Keratinocyte (primary cell): ENCODE measurements around the gene NXN. TPM values are rescaled to one million over a fixed set of nuclear protein-coding genes. Genes with fewer than 3 reads are reported as not detected.
"Not testable (repeated sequence)": the region's sequence is repeated elsewhere in the genome, so short reads cannot be mapped to it uniquely, and the experiment has no call there.

Experiments
- DNase-seq: peaks from one replicate; pipeline ENCODE4 v3.0.0-alpha.2; 2011; ENCODE audit warnings: low read depth, missing footprints, low spot score
- FAIRE-seq: peaks from 2 replicates; lab custom pipeline; 2011; peaks lifted over from hg19 to GRCh38; lab: Jason Lieb, UNC
- H2AFZ ChIP-seq: 2 replicates; pipeline ENCODE4 v1.6.0; 2012; ENCODE audit warnings: low read length, control low read depth, inconsistent platforms; ENCODE audit not compliant: control insufficient read depth
- H3K27ac ChIP-seq: 2 replicates; pipeline ENCODE4 v1.5.1; 2011; ENCODE audit warnings: low read length; ENCODE audit not compliant: control insufficient read depth, insufficient read depth
- H3K27me3 ChIP-seq: 3 replicates; pipeline ENCODE4 v1.6.0; 2011; ENCODE audit warnings: low read length; ENCODE audit not compliant: control insufficient read depth, insufficient read depth; ENCODE audit errors: extremely low read depth
- H3K36me3 ChIP-seq, 2 experiments: 2 replicates in 1 of 2; 3 replicates in 1 of 2; pipeline ENCODE4 v1.5.1; 2011; ENCODE audit warnings: low read length in 2 of 2, mild to moderate bottlenecking in 1 of 2; ENCODE audit not compliant: control insufficient read depth in 2 of 2, insufficient read depth in 2 of 2; ENCODE audit errors: extremely low read depth in 1 of 2
- H3K4me1 ChIP-seq: 3 replicates; pipeline ENCODE4 v1.5.1; 2011; ENCODE audit warnings: low read length; ENCODE audit not compliant: control insufficient read depth, insufficient read depth; ENCODE audit errors: extremely low read depth
- H3K4me2 ChIP-seq: 3 replicates; pipeline ENCODE4 v1.6.0; 2011; ENCODE audit warnings: low read depth, low read length; ENCODE audit not compliant: control insufficient read depth, insufficient read depth; ENCODE audit errors: extremely low read depth
- H3K4me3 ChIP-seq, 3 experiments: fragments of 200-600 bp in 1 of 3; sonication (generic) in 1 of 3; 2 replicates in 2 of 3; 3 replicates in 1 of 3; pipeline ENCODE4 v1.5.1; 2011 to 2016; ENCODE audit warnings: low read length in 3 of 3, mild to moderate bottlenecking in 3 of 3, control low read depth in 2 of 3, inconsistent platforms in 1 of 3, low read depth in 1 of 3, mixed read lengths in 1 of 3, mixed run types in 1 of 3, moderate library complexity in 1 of 3; ENCODE audit not compliant: control insufficient read depth in 2 of 3, insufficient read depth in 2 of 3; ENCODE audit errors: extremely low read depth in 1 of 3
- H3K79me2 ChIP-seq: 2 replicates; pipeline ENCODE4 v1.6.0; 2012; ENCODE audit warnings: low read length; ENCODE audit not compliant: control insufficient read depth, insufficient read depth
- H3K9ac ChIP-seq: 3 replicates; pipeline ENCODE4 v1.6.0; 2011; ENCODE audit warnings: low read length; ENCODE audit not compliant: control insufficient read depth, insufficient read depth; ENCODE audit errors: extremely low read depth
- H3K9me1 ChIP-seq: 3 replicates; pipeline ENCODE4 v1.6.0; 2011; ENCODE audit warnings: low read length; ENCODE audit not compliant: control insufficient read depth, insufficient read depth; ENCODE audit errors: extremely low read depth
- H3K9me3 ChIP-seq: 2 replicates; pipeline ENCODE4 v1.5.1; 2012; ENCODE audit warnings: low read depth, low read length; ENCODE audit not compliant: control insufficient read depth
- H4K20me1 ChIP-seq: 3 replicates; pipeline ENCODE4 v1.6.0; 2011; ENCODE audit warnings: low read length; ENCODE audit not compliant: control insufficient read depth, insufficient read depth; ENCODE audit errors: extremely low read depth
- EZH2 ChIP-seq: IDR thresholded peaks from one replicate; pipeline ENCODE4 v1.6.1; 2012; ENCODE audit warnings: inconsistent platforms, mild to moderate bottlenecking, low read length, moderate library complexity
- dilution Hi-C: fragments of 300-500 bp; cut with MboI; formaldehyde crosslinking; loops from one replicate; pipeline ENCODE4 v1.7.0; 2020; ENCODE audit warnings: low sequenced_read_pairs; ENCODE audit not compliant: extremely low pct_ligation_motif_present
- polyA plus RNA-seq, 5 experiments: library from polyadenylated mRNA; depleted of rRNA in 3 of 5; stranded (reverse) in 3 of 5; stranded (forward) in 1 of 5; unstranded in 1 of 5; fragments of >200 nt; gene quantifications; 1 replicate in 1 of 5; 2 replicates in 3 of 5; 3 replicates in 1 of 5; pipeline versions ENCODE4 v1.2.1 to v1.2.3, GENCODE V29; 2011 to 2012; ENCODE audit warnings: missing spikeins in 2 of 5, low read depth in 1 of 5, low replicate concordance in 1 of 5
- TF ChIP-seq, protein P1 (sequence below), 3 experiments: IDR thresholded peaks in 1 of 3; conservative IDR thresholded peaks in 1 of 3; optimal IDR thresholded peaks in 1 of 3; 2 replicates in 2 of 3; 3 replicates in 1 of 3; pipeline versions ENCODE3 to v1.5.1; 2011; ENCODE audit warnings: low read length in 3 of 3, mild to moderate bottlenecking in 3 of 3, moderate library complexity in 2 of 3, control low read depth in 1 of 3, inconsistent platforms in 1 of 3; ENCODE audit not compliant: insufficient read depth in 2 of 3; ENCODE audit errors: extremely low read depth in 1 of 3

Gene NXN
- polyA plus RNA-seq, 1 donor (not counting 4 experiments of a cell fraction or from before 2014, with no cell fraction given) = 94.4 TPM

- H3K9me3 ChIP-seq = no peaks in the 10 kb centered on the region
- H3K4me2 ChIP-seq = peak overlapping the region; percentile 28
- H3K36me3 ChIP-seq = peaks cover 5 to 6% of the 10 kb centered on the region in 2 experiments
- TF ChIP-seq, protein P1, sequence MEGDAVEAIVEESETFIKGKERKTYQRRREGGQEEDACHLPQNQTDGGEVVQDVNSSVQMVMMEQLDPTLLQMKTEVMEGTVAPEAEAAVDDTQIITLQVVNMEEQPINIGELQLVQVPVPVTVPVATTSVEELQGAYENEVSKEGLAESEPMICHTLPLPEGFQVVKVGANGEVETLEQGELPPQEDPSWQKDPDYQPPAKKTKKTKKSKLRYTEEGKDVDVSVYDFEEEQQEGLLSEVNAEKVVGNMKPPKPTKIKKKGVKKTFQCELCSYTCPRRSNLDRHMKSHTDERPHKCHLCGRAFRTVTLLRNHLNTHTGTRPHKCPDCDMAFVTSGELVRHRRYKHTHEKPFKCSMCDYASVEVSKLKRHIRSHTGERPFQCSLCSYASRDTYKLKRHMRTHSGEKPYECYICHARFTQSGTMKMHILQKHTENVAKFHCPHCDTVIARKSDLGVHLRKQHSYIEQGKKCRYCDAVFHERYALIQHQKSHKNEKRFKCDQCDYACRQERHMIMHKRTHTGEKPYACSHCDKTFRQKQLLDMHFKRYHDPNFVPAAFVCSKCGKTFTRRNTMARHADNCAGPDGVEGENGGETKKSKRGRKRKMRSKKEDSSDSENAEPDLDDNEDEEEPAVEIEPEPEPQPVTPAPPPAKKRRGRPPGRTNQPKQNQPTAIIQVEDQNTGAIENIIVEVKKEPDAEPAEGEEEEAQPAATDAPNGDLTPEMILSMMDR (optimal IDR thresholded peaks at IDR 0.05 in 1 of 3, IDR thresholded peaks at IDR 0.05 in 1 of 3, conservative IDR thresholded peaks at IDR 0.05 in 1 of 3; ENCODE audit: extremely low read depth in 1 of 3, insufficient read depth in 2 of 3, low read length in 3 of 3) = no peak
- TF ChIP-seq EZH2 = no peak
- peak overlapping the region; percentile 84 for H3K27ac ChIP-seq
- peak; percentile 92 for DNase-seq
- H4K20me1 ChIP-seq = peaks cover 7% of the 10 kb centered on the region
- no peaks in the 10 kb centered on the region for H3K27me3 ChIP-seq
- H3K9ac ChIP-seq = peak overlapping the region; percentile 65
- FAIRE-seq = peak; percentile 100
- H3K79me2 ChIP-seq = peaks cover 87% of the 10 kb centered on the region
- peak overlapping the region in 1 of 3 experiments; percentile 30 for H3K4me3 ChIP-seq
- H2AFZ ChIP-seq = no peak overlapping the region
- H3K9me1 ChIP-seq = no peaks in the 10 kb centered on the region
- H3K4me1 ChIP-seq = peaks cover 49% of the 10 kb centered on the region
- dilution Hi-C loops = no loop called here
These were observed 6.5 kb downstream of the NXN start for GRCh38 chr17:973053-973452.

GRCh38 chr17:971861-972260, 7.7 kb downstream of the NXN start:
- H3K36me3 ChIP-seq, H3K4me2 ChIP-seq, FAIRE-seq, H3K27me3 ChIP-seq, H3K4me3 ChIP-seq, H3K9me3 ChIP-seq, H4K20me1 ChIP-seq, H3K9me1 ChIP-seq, DNase-seq, H2AFZ ChIP-seq, H3K9ac ChIP-seq, dilution Hi-C loops: not testable (repeated sequence)
- Histone ChIP-seq H3K79me2 (peaks cover 87% of the 10 kb centered on the region), H3K27ac (peak overlapping the region; percentile 84), H3K4me1 (peaks cover 42% of the 10 kb centered on the region)

DNA sequence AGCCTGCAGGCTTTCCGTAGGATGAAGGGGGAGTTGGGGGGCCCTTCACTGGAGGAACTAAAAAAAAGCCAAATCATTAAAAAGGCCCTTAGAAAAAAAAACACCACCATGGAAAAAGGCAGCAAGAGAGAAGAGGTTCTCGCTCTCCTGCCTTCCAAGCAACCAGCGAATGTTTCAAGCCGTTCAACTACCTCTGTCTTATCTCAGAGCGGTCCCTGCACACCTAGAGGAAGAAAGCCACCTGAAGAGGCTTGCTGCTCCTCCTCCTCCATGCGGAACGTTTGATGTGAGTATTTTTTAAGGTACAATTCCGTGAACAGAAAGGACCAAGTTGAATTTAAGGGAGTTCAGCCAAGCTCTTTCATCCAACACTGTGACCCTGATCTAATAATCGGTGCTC, 9.2 kb downstream of the NXN start:
- H3K4me2 ChIP-seq = no peak overlapping the region

More for the DNA sequence above, 9.2 kb downstream of the NXN start:
- TF ChIP-seq, protein P1 (optimal IDR thresholded peaks at IDR 0.05 in 1 of 3, IDR thresholded peaks at IDR 0.05 in 1 of 3, conservative IDR thresholded peaks at IDR 0.05 in 1 of 3; ENCODE audit: extremely low read depth in 1 of 3, insufficient read depth in 2 of 3, low read length in 3 of 3) = no peak
- no peak for TF ChIP-seq EZH2
- no peak for DNase-seq
- no peaks in the 10 kb centered on the region for H3K27me3 ChIP-seq
- H3K36me3 ChIP-seq = peaks cover 6 to 9% of the 10 kb centered on the region in 2 experiments
- no peaks in the 10 kb centered on the region for H3K9me1 ChIP-seq
- H3K27ac ChIP-seq = peak overlapping the region; percentile 13
- dilution Hi-C loops = no loop called here
- no peak overlapping the region for H2AFZ ChIP-seq
- H3K9me3 ChIP-seq = no peaks in the 10 kb centered on the region
- H3K4me3 ChIP-seq = no peak overlapping the region
- peaks cover 30% of the 10 kb centered on the region for H3K4me1 ChIP-seq
- H3K79me2 ChIP-seq = peaks cover 87% of the 10 kb centered on the region
- no peak overlapping the region for H3K9ac ChIP-seq
- peaks cover 8% of the 10 kb centered on the region for H4K20me1 ChIP-seq
- FAIRE-seq = no peak
